DOHH2 (cell line): ENCODE data around the gene EPHB3.

ENCODE experiments used
- H3F3A ChIP-seq: fragments of 200-600 bp; sonication (generic), shearing (Covaris generic); 2 replicates; pipeline ENCODE4 v1.6.0; 2016; ENCODE audit warnings: antibody characterized with exemption, mild to moderate bottlenecking; ENCODE audit not compliant: control insufficient read depth, insufficient read depth
- H3K27ac ChIP-seq: fragments of 200-600 bp; sonication (generic); 2 replicates; pipeline ENCODE4 v1.5.1; 2014; ENCODE audit warnings: low read depth, mild to moderate bottlenecking, low read length, moderate library complexity
- H3K27me3 ChIP-seq: fragments of 200-600 bp; sonication (generic); 2 replicates; pipeline ENCODE4 v1.6.1; 2014; ENCODE audit warnings: mild to moderate bottlenecking, low read length, mixed read lengths; ENCODE audit not compliant: control insufficient read depth
- H3K36me3 ChIP-seq: fragments of 200-600 bp; sonication (generic); 2 replicates; pipeline ENCODE4 v1.6.1; 2014; ENCODE audit warnings: mild to moderate bottlenecking, low read length, moderate library complexity, mixed read lengths; ENCODE audit not compliant: control insufficient read depth
- H3K4me1 ChIP-seq: fragments of 200-600 bp; sonication (generic); 2 replicates; pipeline ENCODE4 v1.6.1; 2014; ENCODE audit warnings: mild to moderate bottlenecking, low read length, mixed read lengths; ENCODE audit not compliant: control insufficient read depth
- H3K4me2 ChIP-seq: fragments of 200-600 bp; sonication (generic); 2 replicates; pipeline ENCODE4 v1.6.0; 2014; ENCODE audit warnings: mild to moderate bottlenecking, low read length, moderate library complexity
- H3K4me3 ChIP-seq: fragments of 200-600 bp; sonication (generic); 2 replicates; pipeline ENCODE4 v1.5.1; 2014; ENCODE audit warnings: mild to moderate bottlenecking, low read length, mixed read lengths
- H3K79me2 ChIP-seq: fragments of 200-600 bp; sonication (generic); 2 replicates; pipeline ENCODE4 v1.6.1; 2014; ENCODE audit warnings: mild to moderate bottlenecking, low read length, mixed read lengths; ENCODE audit not compliant: control insufficient read depth
- H3K9me2 ChIP-seq: fragments of 200-600 bp; sonication (generic); replicated peaks from 2 replicates; pipeline ENCODE4 v1.6.1; 2014; ENCODE audit warnings: mild to moderate bottlenecking, low read length, mixed read lengths; ENCODE audit not compliant: control insufficient read depth
- H3K9me3 ChIP-seq: fragments of 200-600 bp; sonication (generic); 2 replicates; pipeline ENCODE4 v1.6.1; 2014; ENCODE audit warnings: antibody characterized with exemption, low read length, mixed read lengths; ENCODE audit not compliant: control insufficient read depth, insufficient read depth
- H4K20me1 ChIP-seq: fragments of 200-600 bp; sonication (generic); 2 replicates; pipeline ENCODE4 v1.6.0; 2014; ENCODE audit warnings: low read depth, mild to moderate bottlenecking, antibody characterized with exemption, low read length, moderate library complexity; ENCODE audit not compliant: control insufficient read depth, insufficient read depth
- CTCF ChIP-seq: fragments of 200-600 bp; sonication (generic); IDR thresholded peaks from one replicate; pipeline ENCODE4 v1.5.1; 2014; ENCODE audit warnings: antibody characterized with exemption, mild to moderate bottlenecking, low read depth, low read length; ENCODE audit not compliant: poor library complexity, severe bottlenecking
- EZH2phosphoT487 ChIP-seq: fragments of 200-600 bp; sonication (generic); IDR thresholded peaks from 2 replicates; pipeline ENCODE4 v1.6.1; 2017; ENCODE audit warnings: borderline replicate concordance, mild to moderate bottlenecking, antibody characterized with exemption, low read length, moderate library complexity, mixed read lengths

The EPHB3 gene

GRCh38 chr3:184586851-184587250 is 25.3 kb downstream of the EPHB3 start:
- no peak overlapping the region for H3K27ac ChIP-seq
- no peaks in the 10 kb centered on the region for H3F3A ChIP-seq
- H4K20me1 ChIP-seq = no peaks in the 10 kb centered on the region
- peaks cover 4% of the 10 kb centered on the region; the same call in 1 of the 2 replicates for H3K27me3 ChIP-seq
- H3K4me2 ChIP-seq = no peak overlapping the region
- H3K4me1 ChIP-seq = no peaks in the 10 kb centered on the region
- TF ChIP-seq CTCF = no peak
- no peak for TF ChIP-seq EZH2phosphoT487
- no peaks in the 10 kb centered on the region for H3K9me2 ChIP-seq
- no peaks in the 10 kb centered on the region for H3K9me3 ChIP-seq
- H3K36me3 ChIP-seq = no peaks in the 10 kb centered on the region
- no peaks in the 10 kb centered on the region for H3K79me2 ChIP-seq
- H3K4me3 ChIP-seq = no peak overlapping the region

GRCh38 chr3:184588776-184589175 is 27.2 kb downstream of the EPHB3 start:
- Histone ChIP-seq H3K27me3 (peaks cover 4% of the 10 kb centered on the region; the same call in 1 of the 2 replicates), H3K4me3 (no peak overlapping the region), H4K20me1 (no peaks in the 10 kb centered on the region), H3K4me2 (no peak overlapping the region), H3K27ac (no peak overlapping the region), H3F3A (no peaks in the 10 kb centered on the region), H3K9me3 (no peaks in the 10 kb centered on the region), H3K36me3 (no peaks in the 10 kb centered on the region), H3K9me2 (no peaks in the 10 kb centered on the region), H3K4me1 (no peaks in the 10 kb centered on the region), H3K79me2 (no peaks in the 10 kb centered on the region)
- TF ChIP-seq CTCF (no peak), EZH2phosphoT487 (no peak)

- no peaks in the 10 kb centered on the region for H3K9me3 ChIP-seq
- H3K4me3 ChIP-seq = no peak overlapping the region
- no peaks in the 10 kb centered on the region for H4K20me1 ChIP-seq
- H3K27me3 ChIP-seq = peaks cover 4% of the 10 kb centered on the region; the same call in 1 of the 2 replicates
- H3K4me2 ChIP-seq = no peak overlapping the region
- TF ChIP-seq EZH2phosphoT487 (no peak), CTCF (no peak)
- H3K79me2 ChIP-seq = no peaks in the 10 kb centered on the region
- no peaks in the 10 kb centered on the region for H3F3A ChIP-seq
- no peaks in the 10 kb centered on the region for H3K36me3 ChIP-seq
- H3K9me2 ChIP-seq = no peaks in the 10 kb centered on the region
- H3K4me1 ChIP-seq = no peaks in the 10 kb centered on the region
- H3K27ac ChIP-seq = no peak overlapping the region
Measured at GRCh38 chr3:184590795-184591194, 29.2 kb downstream of the EPHB3 start.

- Histone ChIP-seq H4K20me1 (no peaks in the 10 kb centered on the region), H3F3A (no peaks in the 10 kb centered on the region), H3K36me3 (no peaks in the 10 kb centered on the region), H3K4me3 (no peak overlapping the region), H3K4me1 (no peaks in the 10 kb centered on the region), H3K9me2 (no peaks in the 10 kb centered on the region), H3K4me2 (no peak overlapping the region), H3K27ac (no peak overlapping the region), H3K9me3 (no peaks in the 10 kb centered on the region), H3K27me3 (peaks cover 4% of the 10 kb centered on the region; the same call in 1 of the 2 replicates), H3K79me2 (no peaks in the 10 kb centered on the region)
- no peak for TF ChIP-seq EZH2phosphoT487
- TF ChIP-seq CTCF = no peak
Measured at GRCh38 chr3:184591789-184592188, 30.2 kb downstream of the EPHB3 start.
